CD4-positive, alpha-beta T cell treated with Interleukin-2 at 100 ng/mL for 4 hours (primary cell): ENCODE measurements around the gene SUSD2.
A peak's percentile ranks its signal among the peaks of the same experiment; 100 is the strongest.

Experiments
- DNase-seq: peaks from one replicate; pipeline ENCODE4 v3.0.0-alpha.2; 2020; ENCODE audit warnings: low spot score

The SUSD2 gene

GRCh38 chr22:24149198-24149590 lies 32.1 kb upstream of the SUSD2 start:
- DNase-seq, result no peak

GRCh38 chr22:24153353-24153752 lies 27.9 kb upstream of the SUSD2 start:
- DNase-seq, result peak; percentile 53

GRCh38 chr22:24153959-24154358 lies 27.3 kb upstream of the SUSD2 start:
- peak; percentile 25 for DNase-seq

- DNase-seq, result no peak
Observed at GRCh38 chr22:24154826-24155225, 26.5 kb upstream of the SUSD2 start.

GRCh38 chr22:24155627-24156140 lies 25.6 kb upstream of the SUSD2 start:
- DNase-seq, result peak; percentile 48

GRCh38 chr22:24156141-24156912 lies 25.0 kb upstream of the SUSD2 start:
- DNase-seq, result peak; percentile 48

GRCh38 chr22:24156913-24157821 lies 24.1 kb upstream of the SUSD2 start:
- DNase-seq, result peak; percentile 90

- DNase-seq, result no peak
Observed at GRCh38 chr22:24157822-24158135, 23.5 kb upstream of the SUSD2 start.

- no peak for DNase-seq
Observed at GRCh38 chr22:24159650-24160049, 21.6 kb upstream of the SUSD2 start.

- no peak for DNase-seq
Observed at GRCh38 chr22:24160546-24160945, 20.7 kb upstream of the SUSD2 start.

GRCh38 chr22:24161485-24161884 lies 19.8 kb upstream of the SUSD2 start:
- DNase-seq, result no peak

- DNase-seq, result no peak
Observed at GRCh38 chr22:24161909-24162308, 19.4 kb upstream of the SUSD2 start.

GRCh38 chr22:24162436-24162835 lies 18.9 kb upstream of the SUSD2 start:
- DNase-seq, result no peak

GRCh38 chr22:24164243-24164642 lies 17.0 kb upstream of the SUSD2 start:
- no peak for DNase-seq

- DNase-seq, result no peak
Observed at GRCh38 chr22:24164940-24165339, 16.3 kb upstream of the SUSD2 start.

GRCh38 chr22:24165673-24166072 lies 15.6 kb upstream of the SUSD2 start:
- DNase-seq, result no peak

GRCh38 chr22:24166811-24167210 lies 14.5 kb upstream of the SUSD2 start:
- no peak for DNase-seq

- DNase-seq, result no peak
Observed at GRCh38 chr22:24169439-24170058, 11.7 kb upstream of the SUSD2 start.

- DNase-seq, result no peak
Observed at GRCh38 chr22:24170188-24170587, 11.1 kb upstream of the SUSD2 start.

GRCh38 chr22:24170632-24171031 lies 10.7 kb upstream of the SUSD2 start:
- no peak for DNase-seq

- DNase-seq, result no peak
Observed at GRCh38 chr22:24171822-24172221, 9.5 kb upstream of the SUSD2 start.

- DNase-seq, result peak; percentile 59
Observed at GRCh38 chr22:24175160-24175808, 6.0 kb upstream of the SUSD2 start.
